GM19324 (cell line): ENCODE results near the gene NPAS2.

Experiments used
- ATAC-seq: cut with Tn5 transposase; IDR thresholded peaks from one replicate; pipeline ENCODE4 v1.9.1; 2021; ENCODE audit warnings: mild to moderate bottlenecking, moderate library complexity; ENCODE audit not compliant: unreplicated experiment, low FRiP score

NPAS2 gene

DNA sequence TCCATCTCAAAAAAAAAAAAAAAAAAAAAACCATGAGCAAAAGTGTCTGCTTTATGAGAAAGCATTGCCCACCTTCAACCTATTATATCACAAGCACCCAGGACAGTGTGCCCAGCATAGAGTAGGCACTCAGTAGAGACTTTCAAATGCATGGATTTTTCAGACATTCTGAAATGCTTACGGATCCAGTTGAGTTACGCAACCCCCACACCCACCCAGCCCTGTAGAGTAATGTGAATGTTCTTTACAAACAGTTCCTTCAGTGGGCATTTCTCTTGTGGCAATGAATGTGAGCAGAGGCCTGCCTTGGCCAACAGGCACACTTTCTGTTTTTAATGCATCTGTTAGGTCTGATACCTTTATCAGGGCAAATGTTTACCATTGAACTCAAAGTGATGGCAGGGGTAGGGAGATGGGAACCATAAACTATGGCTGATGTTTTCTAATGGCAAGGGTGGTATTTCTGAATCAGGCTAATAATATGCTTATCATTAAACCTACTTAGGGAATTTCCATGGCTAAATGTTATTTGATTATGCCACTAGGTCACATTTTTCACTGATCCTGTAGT lies 117.1 kb downstream of the NPAS2 start:
- ATAC-seq, result no peak

DNA sequence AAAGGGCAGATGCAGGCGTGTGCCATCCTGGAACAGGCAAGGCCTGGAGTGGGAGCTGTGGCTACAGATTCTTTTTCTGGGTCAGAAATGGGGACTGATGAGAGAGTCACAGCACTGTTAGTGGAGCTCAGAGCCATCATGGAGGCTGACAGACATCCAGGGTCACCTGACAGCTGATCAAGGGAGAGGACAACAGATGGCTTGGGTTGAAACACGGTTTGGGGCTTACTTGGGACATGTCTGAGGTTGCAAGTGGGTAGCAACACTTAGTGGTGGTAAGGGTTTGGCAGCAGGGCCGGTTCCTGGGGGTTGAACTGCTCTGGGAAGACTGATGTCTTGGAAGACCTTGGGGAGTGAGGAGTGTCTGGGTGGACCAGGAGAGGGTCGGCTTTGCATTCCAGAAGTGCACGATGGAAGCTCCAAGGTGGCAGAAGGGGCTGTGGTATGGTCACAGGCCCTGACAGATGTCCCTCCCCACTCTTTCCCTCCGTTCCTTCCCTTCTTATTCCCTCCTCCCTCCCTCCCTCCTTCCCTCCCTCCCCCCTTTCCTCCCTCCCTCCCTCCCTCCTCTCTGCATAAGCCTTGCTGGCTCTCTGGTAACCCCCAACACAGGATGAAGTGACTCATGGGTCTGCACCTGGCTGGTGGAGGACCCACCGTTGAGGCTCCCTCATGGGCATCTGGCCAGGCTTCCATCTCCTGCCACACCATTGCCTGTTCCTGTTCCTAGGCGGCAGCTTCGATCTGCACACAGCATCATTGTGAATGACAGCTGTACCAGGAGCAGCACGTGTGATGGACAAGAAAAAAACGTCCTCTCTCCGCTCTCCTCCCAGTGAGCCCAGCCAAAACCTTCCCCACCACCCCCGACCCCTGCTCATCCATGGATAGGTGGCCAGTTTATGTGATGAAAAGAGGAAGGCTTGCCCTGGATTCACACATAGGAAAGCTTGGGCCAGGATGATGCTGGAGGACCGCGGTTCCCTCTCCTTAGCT lies 118.4 kb downstream of the NPAS2 start:
- no peak for ATAC-seq

DNA sequence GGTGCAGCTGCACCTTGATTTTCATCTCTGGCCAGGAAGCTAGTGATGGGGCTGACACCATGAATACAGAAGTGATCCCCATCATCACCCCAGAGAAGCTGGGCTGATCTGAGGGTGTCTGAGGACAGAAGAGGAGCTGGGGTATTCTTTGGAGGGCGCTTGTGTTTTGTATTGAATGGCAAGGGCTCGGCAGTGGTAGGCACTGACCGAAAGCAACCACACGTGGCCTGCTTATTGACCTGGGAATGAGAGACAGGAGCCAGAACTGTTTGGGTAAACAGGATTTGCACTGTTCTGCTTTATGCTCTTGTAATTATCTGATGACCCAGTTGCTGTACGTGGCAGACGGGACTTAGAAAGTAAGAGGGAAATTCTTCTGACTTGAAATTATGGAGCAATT lies 119.5 kb downstream of the NPAS2 start:
- no peak for ATAC-seq

- ATAC-seq, result no peak
These were observed 120.3 kb downstream of the NPAS2 start for GRCh38 chr2:100940240-100940639.

DNA sequence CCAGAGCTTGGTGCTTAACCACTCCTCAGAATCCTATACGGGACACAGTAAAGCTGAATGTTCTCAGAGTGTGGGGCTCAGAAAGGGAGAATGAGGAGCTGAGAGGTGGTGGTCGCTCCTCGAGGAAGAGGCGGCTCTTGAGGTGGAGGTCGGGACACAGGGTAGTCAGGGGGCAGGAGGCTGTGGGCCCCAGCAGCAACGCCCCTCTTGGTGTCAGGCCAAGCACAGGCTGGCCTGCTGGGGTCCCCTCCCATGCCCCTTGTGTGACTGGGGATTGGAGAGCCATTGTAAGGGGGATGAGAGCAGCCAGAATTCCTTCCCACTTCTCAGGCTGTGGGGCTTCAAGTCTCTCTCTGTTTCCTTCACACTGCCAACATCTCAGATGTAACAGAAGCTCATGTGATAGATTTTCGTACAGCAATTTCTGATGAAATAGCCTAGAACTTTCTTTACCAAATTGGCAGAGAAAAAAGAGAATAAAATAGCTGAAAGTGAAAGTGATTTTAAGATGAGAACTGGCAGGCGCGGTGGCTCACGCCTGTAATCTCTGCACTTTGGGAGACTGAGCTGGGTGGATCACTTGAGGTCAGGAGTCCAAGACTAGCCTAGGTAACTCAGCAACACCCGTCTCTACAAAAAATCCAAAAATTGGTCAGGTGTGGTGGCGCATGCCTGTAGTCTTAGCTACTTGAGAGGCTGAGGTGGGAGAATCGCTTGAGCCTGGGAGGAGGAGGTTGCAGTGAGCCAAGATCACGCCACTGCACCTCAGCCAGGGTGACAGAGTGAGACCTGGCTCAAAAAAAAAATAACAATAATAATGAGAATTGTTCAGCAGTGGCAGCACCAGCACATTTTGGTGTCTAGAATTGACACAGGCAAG lies 121.1 kb downstream of the NPAS2 start:
- no peak for ATAC-seq

DNA sequence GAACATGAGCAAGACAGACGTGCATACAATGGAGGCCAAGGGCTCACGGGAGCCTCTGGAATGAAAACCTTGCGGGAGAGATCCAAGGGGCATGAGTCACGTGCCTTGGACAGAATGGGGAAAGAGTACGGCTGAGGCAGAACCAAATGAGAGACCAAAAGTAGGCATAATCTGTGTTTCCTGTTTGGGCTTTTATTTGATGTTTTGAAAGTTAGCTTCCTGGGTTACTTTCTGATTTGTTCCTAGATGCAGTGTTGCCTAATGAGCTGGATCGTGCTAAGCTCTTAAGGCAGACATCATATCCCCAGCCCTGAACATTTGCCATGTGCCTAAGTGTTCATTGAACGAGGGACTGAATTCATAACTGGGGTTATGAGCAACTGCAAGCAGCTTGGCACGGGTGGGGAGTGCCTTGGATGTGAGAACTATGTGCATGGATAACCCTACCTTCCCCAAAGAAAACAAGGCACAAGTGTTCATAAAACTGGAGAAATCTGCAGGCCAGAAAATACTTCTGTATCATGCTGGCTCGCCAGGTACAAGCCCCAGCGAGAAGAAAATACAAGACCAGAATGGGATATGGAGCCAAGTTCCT lies 121.8 kb downstream of the NPAS2 start:
- no peak for ATAC-seq

DNA sequence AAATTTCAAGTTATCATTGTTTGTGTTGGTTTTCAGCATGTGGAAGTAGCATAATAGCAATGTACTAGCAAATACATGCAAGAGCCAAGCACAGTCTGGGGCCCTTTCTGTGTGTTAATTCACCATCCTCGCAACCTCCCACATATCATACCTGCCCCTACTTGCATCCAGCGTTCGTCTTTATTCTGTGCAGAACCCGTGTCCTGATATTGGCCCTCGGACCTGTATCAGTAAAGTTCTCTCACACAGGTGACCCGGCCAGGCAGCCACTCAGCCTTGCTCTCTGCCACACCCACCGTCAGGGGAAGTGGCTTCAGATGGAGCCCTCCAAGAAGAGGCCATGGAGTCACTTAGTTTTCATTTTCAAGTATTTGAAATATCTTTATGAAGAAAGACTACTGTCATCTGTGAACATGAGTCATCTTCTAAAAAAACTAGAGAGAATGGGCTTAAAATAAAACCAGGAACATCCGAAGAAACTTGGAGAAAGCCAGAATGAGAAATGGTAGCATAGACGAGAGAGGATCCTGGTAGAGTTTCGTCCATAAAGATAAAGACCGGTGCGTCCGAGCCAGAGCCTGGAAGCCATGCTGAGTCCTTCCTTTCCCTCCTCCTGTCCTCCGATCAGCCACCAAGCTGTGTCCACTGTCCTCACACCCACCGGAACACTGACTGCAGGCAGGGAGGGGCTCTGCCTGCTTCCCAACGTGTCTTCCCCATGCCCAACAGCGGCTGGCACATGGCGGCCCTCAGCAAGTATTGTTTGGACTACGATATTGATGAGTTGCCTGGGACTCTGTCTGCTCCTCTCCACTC lies 124.9 kb downstream of the NPAS2 start:
- no peak for ATAC-seq

- no peak for ATAC-seq
These were observed 125.4 kb downstream of the NPAS2 start for GRCh38 chr2:100945433-100945740.

DNA sequence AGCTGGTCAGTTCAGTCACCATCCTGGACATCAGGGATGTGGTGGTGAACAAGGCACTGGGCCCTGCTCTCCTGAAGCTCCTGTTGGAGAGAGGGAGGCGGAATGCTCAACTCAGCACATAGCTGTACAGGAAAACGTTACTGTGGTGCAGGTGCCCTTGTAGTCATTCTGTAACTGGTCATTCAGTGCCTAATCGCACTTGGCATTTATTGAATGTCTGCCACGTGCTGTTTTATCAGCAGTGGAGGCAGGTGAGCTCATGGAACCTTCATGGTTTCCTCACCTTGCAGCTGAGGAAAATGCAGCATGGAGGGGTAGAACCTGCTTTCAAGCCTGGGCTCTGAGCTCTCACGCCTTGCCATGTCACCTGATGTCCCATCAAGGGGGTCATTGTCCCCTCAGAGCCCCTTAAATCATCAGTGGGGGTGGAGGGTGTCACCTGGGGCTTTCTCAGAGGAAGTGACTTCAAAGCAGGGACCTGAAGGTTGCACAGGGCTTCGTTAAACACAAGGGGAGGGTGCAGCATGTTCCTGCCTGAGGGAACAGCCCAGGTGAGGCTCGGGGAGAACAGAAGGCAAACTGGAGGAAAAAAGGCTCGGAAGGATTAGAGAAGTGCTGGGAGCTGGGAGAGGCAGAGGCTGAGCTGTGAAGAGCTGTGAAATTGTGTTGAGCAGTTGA lies 126.1 kb downstream of the NPAS2 start:
- ATAC-seq, result no peak

DNA sequence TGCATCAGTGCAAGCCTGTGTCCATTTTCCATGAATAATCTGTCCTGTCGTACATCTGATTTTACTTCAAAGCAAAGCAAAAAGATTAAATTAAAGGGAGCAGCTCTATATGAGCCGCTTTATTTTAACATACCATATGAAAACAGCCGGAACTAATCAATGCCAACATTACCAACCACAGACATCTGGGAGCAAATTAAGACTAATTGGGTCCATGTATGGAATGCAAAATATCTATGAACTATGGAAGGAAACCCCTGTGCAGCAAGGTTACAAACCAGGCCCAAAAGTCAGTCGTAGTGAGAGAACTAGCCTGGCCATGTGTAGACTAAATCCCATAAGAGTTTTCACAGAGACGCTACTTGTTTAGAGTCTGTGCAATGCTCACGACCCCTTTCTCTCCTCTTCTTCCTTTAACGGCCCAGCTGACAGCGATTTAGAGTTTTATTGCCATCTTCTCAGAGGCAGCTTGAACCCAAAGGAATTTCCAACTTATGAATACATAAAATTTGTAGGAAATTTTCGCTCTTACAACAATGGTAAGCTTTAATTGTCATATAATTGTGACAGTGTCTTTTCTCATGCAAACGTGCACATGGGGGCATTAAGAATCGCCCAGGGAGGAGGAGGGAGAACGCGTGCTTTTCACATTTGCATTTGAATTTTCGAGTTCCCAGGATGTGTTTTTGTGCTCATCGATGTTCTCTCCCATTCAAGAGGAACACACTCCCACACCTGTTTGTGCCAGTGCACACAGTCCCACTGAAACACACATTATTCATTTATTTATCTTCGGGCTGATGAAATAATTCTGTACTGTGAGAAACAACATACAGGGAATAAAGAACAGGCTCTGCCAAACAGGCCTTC lies 129.2 kb downstream of the NPAS2 start:
- ATAC-seq, result no peak

GRCh38 chr2:100952512-100952911 lies 132.6 kb downstream of the NPAS2 start:
- ATAC-seq, result no peak

- ATAC-seq, result no peak
These were observed 133.6 kb downstream of the NPAS2 start for GRCh38 chr2:100953406-100954043.

- ATAC-seq, result no peak
These were observed 134.1 kb downstream of the NPAS2 start for GRCh38 chr2:100954044-100954420.

GRCh38 chr2:100955226-100955625 lies 135.3 kb downstream of the NPAS2 start:
- ATAC-seq, result no peak

DNA sequence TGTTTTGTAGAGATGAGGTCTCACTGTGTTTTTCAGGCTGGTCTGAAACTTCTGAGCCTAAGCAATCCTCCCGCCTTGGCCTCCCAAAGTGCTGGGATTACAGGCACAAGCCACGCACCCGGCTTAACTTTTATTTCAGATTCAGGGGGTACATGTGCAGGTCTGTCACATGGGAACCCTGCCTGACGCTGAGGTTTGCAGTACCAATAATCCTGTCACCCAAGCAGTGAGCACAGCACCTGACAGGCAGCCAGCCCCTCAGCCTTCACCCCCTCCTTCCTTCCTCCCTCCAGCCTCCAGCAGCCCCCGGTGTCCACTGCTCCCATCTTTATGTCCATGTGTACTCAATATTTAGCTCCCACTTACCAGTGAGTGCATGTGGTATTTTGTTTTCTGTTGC lies 136.1 kb downstream of the NPAS2 start:
- ATAC-seq, result no peak

GRCh38 chr2:100957996-100958653 lies 138.2 kb downstream of the NPAS2 start:
- no peak for ATAC-seq

- ATAC-seq, result no peak
These were observed 139.4 kb downstream of the NPAS2 start for GRCh38 chr2:100959225-100959880.
